ENCODE data around the gene B3GAT3. TPM values are rescaled to one million over a fixed set of nuclear protein-coding genes. Genes with fewer than 3 reads are reported as not detected.

The B3GAT3 gene
- total RNA-seq, 1 experiment from 2014 or later, result 65.8 TPM

DNA sequence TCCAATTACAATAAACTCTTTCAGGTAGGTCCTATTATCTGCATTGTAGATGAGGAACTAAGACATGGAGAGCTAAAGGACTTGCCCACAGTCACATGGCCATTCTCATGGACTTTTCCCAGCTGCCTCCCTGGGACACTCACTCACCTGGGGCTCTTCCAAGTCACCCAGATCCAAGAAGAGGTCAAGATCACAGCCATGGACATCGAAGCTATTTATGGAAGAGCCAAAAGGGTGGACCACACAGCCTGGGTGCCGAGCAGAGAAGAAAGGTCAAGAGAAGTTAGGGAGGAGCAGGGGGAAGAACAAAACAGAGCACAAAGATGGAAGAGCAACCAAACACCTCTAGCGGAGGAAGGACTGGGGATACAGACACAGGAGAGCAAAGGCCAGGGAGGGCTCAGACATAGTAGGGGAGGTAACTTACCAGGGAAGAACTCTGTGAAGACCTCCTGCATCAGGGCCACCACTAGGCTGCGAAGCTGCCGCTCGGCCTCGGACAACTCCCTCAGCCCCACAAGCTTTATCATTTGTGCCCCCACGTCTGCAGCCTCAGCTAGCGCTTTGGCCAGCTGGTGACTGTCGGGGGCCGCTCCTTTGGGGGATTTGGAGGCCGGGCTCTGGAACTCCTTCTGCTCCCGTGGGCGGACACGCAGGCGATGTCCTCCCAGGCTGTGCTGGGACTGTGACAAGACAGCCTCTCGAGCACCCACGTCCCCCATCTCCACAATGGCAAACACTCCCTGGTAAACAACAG is 40.6 kb downstream of the B3GAT3 start:
- Histone ChIP-seq H3K9me3 (ENCODE audit: low read length) (no peaks in the 10 kb centered on the region), H3K4me3 (ENCODE audit: low read length) (no peak overlapping the region), H3K4me2 (ENCODE audit: low read length) (no peak overlapping the region), H3K9ac (ENCODE audit: low read length) (no peak overlapping the region), H3K79me2 (ENCODE audit: low read length) (peaks cover 19% of the 10 kb centered on the region; the same call in 1 of the 2 replicates), H4K20me1 (ENCODE audit: low read length) (no peaks in the 10 kb centered on the region), H3K4me1 (ENCODE audit: insufficient read depth, low read length) (no peaks in the 10 kb centered on the region), H3K36me3 (ENCODE audit: low read depth, low read length) (peaks cover 28% of the 10 kb centered on the region), H3K27me3 (ENCODE audit: low read length) (no peaks in the 10 kb centered on the region), H3F3A (ENCODE audit: low read length, unreplicated experiment) (no peaks in the 10 kb centered on the region), H3K27ac (ENCODE audit: low read length) (no peak overlapping the region), H3K9me2 (replicated peaks; ENCODE audit: low read length) (no peaks in the 10 kb centered on the region), H2AFZ (ENCODE audit: low read length) (no peak overlapping the region)
- TF ChIP-seq EZH2phosphoT487 (IDR thresholded peaks at IDR 0.05; ENCODE audit: borderline replicate concordance, low read length) (no peak), CTCF (conservative IDR thresholded peaks at IDR 0.05; ENCODE audit: low read depth, low read length) (no peak), EZH2 (IDR thresholded peaks at IDR 0.05; ENCODE audit: low read length, unreplicated experiment) (no peak)
- intact Hi-C loops (cut with micrococcal nuclease), result no loop called here
- no peak for DNase-seq
- POLR2A ChIA-PET (ENCODE audit: unreplicated experiment), result no interaction called here
- CTCF ChIA-PET, result interaction anchor here (0.6 kb wide), 1 partner anchor 20 kb away, joined by 4 read pairs; the partner anchor contains the start of gene MTA2
- no TSS peak for BruUV-seq (replicated peaks)
- ATAC-seq, result no peak

- intact Hi-C loops (cut with micrococcal nuclease), result no loop called here
- H2AFZ ChIP-seq (ENCODE audit: low read length), result no peak overlapping the region
- no peak overlapping the region for H3K27ac ChIP-seq (ENCODE audit: low read length)
- ATAC-seq (no peak), DNase-seq (no peak)
- H3K27me3 ChIP-seq (ENCODE audit: low read length), result no peaks in the 10 kb centered on the region
- no peaks in the 10 kb centered on the region for H3F3A ChIP-seq (ENCODE audit: low read length, unreplicated experiment)
- H3K36me3 ChIP-seq (ENCODE audit: low read depth, low read length), result peaks cover 26% of the 10 kb centered on the region; the same call in 1 of the 2 replicates
- H3K9ac ChIP-seq (ENCODE audit: low read length), result no peak overlapping the region
- POLR2A ChIA-PET (ENCODE audit: unreplicated experiment), result no interaction called here
- TF ChIP-seq EZH2phosphoT487 (IDR thresholded peaks at IDR 0.05; ENCODE audit: borderline replicate concordance, low read length) (no peak), CTCF (conservative IDR thresholded peaks at IDR 0.05; ENCODE audit: low read depth, low read length) (no peak), EZH2 (IDR thresholded peaks at IDR 0.05; ENCODE audit: low read length, unreplicated experiment) (no peak)
- no TSS peak for BruUV-seq (replicated peaks)
- CTCF ChIA-PET, result no interaction called here
- peaks cover 30% of the 10 kb centered on the region for H3K79me2 ChIP-seq (ENCODE audit: low read length)
- peaks cover 17% of the 10 kb centered on the region for H3K4me1 ChIP-seq (ENCODE audit: insufficient read depth, low read length)
- no peak overlapping the region for H3K4me3 ChIP-seq (ENCODE audit: low read length)
- H3K9me3 ChIP-seq (ENCODE audit: low read length), result no peaks in the 10 kb centered on the region
- no peak overlapping the region for H3K4me2 ChIP-seq (ENCODE audit: low read length)
- H3K9me2 ChIP-seq (replicated peaks; ENCODE audit: low read length), result no peaks in the 10 kb centered on the region
- H4K20me1 ChIP-seq (ENCODE audit: low read length), result no peaks in the 10 kb centered on the region
Observed at GRCh38 chr11:62579252-62579651, 42.5 kb downstream of the B3GAT3 start.

GRCh38 chr11:62578541-62578940 is 43.2 kb downstream of the B3GAT3 start:
- intact Hi-C loops (cut with micrococcal nuclease), result no loop called here
- H3K27ac ChIP-seq (ENCODE audit: low read length), result no peak overlapping the region
- TF ChIP-seq EZH2phosphoT487 (IDR thresholded peaks at IDR 0.05; ENCODE audit: borderline replicate concordance, low read length), result no peak
- no peak for TF ChIP-seq EZH2 (IDR thresholded peaks at IDR 0.05; ENCODE audit: low read length, unreplicated experiment)
- TF ChIP-seq CTCF (conservative IDR thresholded peaks at IDR 0.05; ENCODE audit: low read depth, low read length), result no peak
- no peak overlapping the region for H2AFZ ChIP-seq (ENCODE audit: low read length)
- DNase-seq (no peak), ATAC-seq (no peak)
- H3K36me3 ChIP-seq (ENCODE audit: low read depth, low read length), result peaks cover 22% of the 10 kb centered on the region; the same call in 1 of the 2 replicates
- no peak overlapping the region for H3K9ac ChIP-seq (ENCODE audit: low read length)
- H3K4me3 ChIP-seq (ENCODE audit: low read length), result no peak overlapping the region
- H3K79me2 ChIP-seq (ENCODE audit: low read length), result peaks cover 31% of the 10 kb centered on the region
- H4K20me1 ChIP-seq (ENCODE audit: low read length), result no peaks in the 10 kb centered on the region
- no TSS peak for BruUV-seq (replicated peaks)
- ChIA-PET POLR2A (ENCODE audit: unreplicated experiment) (no interaction called here), CTCF (no interaction called here)
- no peak overlapping the region for H3K4me2 ChIP-seq (ENCODE audit: low read length)
- no peaks in the 10 kb centered on the region for H3F3A ChIP-seq (ENCODE audit: low read length, unreplicated experiment)
- H3K4me1 ChIP-seq (ENCODE audit: insufficient read depth, low read length), result peaks cover 17% of the 10 kb centered on the region
- no peaks in the 10 kb centered on the region for H3K9me2 ChIP-seq (replicated peaks; ENCODE audit: low read length)
- H3K27me3 ChIP-seq (ENCODE audit: low read length), result no peaks in the 10 kb centered on the region
- no peaks in the 10 kb centered on the region for H3K9me3 ChIP-seq (ENCODE audit: low read length)

All from PC-3 (cell line).